Measurements from ENCODE around the gene ASS1. TPM values are rescaled to one million over a fixed set of nuclear protein-coding genes. Genes with fewer than 3 reads are reported as not detected.

ASS1 gene
- total RNA-seq, 1 donor from 2014 or later: 166 TPM

DNA sequence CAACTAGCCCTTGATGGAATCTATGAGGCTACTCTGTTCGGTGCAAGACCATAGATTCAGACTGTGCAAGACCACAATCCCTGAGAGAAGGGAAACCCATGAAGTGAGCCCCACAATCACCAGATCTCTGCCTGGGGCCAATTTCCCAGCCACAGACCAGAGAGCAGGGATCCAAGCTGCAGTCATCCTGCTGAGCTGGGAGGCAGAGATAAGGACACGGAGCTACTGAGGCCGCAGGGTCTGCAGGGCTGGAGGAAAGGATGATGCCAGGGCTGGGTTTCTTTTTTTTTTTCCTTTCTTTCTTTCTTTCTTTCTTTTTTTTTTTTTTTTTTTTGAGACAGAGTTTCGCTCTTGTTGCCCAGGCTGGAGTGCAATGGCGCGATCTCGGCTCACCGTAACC lies 86.9 kb downstream of the ASS1 start:
- DNase-seq (ENCODE audit: low spot score): no peak

DNA sequence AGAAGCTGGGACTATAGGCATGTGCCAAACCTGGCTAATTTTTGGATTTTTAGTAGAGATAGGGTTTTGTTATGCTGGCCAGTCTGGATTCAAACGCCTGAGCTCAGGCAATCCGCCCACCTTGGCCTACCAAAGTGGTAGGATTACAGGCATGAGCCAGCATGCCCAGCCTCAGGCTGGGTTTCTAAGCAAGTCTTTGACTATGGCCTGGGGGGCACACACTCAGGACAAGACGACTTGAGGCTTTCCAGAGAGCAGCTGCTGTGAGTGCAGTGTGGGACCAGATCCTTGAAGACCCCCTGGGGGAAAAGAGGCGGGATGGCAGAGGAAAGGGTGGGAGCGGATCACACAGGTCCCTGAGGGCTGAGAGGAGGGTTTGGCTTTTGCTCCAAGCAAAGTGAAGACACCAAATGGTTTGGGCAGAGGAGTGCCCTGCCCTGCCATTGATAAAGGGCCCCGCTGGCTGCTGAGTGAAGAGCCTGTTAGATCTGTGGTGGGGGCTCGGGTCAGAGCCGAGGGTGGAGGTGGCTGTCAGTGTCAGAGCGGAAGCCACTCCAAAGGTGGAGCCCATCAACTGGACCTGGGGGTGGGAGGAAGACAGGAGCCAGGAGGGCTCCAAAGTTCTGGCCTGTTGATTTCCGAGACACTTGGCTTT lies 87.8 kb downstream of the ASS1 start:
- no peak for DNase-seq (ENCODE audit: low spot score)

DNA sequence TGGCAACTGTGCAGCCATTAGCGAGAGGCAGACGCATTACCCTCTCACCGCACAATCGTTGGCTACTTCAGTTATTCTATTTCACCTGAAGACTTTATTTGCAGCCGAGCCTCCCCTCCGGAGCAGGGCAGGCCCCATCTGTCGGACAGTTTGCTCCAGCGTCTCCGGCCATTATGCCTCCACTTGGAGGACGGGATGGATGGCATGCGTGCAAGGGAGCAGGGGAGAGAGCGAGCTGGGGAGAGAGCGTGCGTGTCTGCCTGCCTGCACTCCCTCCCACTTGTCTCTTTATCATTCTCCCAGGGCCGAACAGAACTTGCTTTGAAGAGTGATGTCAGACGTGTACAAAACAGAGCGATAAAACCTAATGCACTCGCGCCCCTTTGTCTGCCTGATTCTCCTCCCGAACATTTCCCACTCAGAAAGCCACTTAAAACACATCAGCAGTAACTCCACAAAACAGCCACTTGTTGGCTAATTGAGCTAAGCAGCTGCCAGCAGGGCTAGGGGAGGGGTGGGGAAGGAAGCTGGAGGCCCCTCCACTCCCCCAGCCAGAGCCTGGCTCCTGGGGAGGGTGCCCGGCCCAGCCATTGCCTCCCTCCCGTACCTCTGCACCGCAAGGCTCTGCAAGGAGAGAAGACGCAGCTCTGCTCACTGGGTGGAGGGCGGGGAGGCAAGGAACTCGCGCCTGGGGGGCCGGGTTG lies 91.2 kb downstream of the ASS1 start:
- no peak for DNase-seq (ENCODE audit: low spot score)

DNA sequence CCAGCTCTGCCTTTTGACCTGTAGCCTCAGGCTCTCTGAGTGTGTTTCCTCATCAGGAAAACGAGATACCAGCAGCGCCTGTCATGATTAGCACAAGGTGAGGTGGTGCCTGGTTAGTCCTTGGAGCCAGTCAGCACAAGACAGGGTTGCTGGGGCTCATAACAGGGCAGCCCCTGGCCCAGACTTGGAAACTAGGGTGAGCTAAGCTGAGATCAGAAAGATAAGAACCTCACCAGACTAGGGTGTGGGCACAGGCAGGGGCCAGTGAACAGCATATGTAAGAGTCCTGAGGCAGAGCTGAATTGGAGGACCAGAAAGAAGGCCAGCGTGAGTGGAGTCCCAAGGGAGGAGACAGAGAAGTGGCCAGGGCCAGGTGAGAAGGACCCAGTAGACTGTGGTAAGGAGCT lies 91.9 kb downstream of the ASS1 start:
- no peak for DNase-seq (ENCODE audit: low spot score)

DNA sequence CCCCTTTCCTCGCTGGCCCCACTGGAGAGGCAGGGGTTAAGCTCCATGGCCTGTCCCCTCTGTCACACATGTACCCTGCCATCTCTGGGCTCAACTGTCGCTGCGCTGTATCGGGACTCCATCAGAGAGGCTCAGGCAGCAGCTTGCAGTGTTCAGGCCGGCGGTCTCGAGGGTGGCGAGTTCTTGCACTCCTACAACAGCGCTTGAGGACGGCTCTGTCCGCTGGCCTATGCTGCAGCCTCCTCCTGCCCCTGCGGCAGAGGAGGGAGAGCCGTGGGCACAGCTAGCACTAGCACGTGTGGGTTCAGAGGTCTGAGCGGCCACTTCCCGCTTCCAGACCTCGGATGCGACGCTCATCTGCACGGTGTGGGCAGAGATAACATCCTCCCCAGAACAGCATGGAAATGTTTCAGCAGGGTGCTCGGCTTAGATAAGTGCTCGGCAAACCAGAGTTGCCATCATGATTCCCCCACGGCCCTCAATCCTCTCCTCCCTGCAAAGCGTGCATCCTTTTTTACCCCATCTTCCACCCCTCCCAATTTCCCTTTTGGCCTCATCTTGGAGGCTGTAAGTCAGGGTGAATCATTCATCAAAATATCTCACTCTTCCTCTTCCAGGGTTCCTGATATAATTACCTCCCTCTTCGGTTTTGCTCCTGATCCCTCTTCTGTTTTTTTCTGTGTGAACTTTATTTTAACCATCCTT lies 92.7 kb downstream of the ASS1 start:
- DNase-seq (ENCODE audit: low spot score): no peak

DNA sequence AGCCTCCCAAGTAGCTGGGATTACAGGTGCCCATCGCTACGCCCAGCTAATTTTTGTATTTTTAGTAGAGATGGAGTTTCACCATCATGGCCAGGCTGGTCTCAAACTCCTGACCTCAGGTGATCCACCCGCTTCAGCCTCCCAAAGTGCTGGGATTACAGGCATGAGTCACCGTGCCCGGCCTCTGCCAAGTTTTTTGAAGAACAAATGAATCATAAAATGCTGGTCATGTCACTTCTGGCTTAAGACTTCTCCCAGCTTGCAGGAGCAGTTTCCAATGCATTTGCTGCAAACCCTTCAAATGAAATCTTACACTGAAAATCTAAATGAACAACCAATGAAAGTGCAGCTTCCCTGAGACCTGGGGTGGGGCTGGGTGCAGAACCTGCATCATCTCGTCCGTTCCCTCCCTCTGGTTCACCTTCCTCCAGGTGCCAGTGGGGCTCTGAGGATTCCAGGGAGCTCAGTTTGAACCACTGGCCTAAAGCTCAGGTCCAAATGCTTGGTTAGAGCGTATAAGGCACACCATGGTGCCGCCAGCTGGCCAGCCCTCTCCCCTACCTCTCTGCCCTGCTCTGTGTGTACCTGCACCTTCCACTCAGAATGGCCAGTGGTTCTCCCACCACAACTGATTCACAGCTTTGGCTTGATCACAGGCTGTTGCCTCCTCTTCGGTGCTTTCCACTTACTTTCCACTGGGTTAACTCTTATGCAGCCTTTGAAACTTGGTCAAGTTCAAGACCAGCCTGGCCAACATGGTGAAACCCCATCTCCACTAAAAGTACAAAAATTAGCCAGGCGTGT lies 94.9 kb downstream of the ASS1 start:
- DNase-seq (ENCODE audit: low spot score): no peak

DNA sequence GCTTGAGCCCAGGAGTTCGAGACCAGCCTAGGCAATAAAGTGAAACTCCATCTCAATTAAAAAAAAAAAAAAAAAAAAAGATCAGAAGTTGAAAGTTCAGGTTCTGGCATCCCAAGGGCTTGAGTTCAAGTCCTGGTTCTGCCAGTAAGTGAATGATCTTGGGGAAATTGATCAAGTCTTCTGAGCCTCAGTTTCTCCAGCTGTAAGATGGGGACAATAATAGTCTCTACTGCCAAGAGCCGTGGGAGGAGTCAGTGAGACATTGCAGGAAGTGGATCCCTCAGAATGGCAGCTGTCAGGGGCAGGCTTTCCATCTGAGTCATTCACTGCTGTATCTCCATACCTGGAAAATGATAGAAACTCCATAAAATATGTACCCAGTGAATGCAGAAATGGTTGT lies 96.8 kb downstream of the ASS1 start:
- no peak for DNase-seq (ENCODE audit: low spot score)

DNA sequence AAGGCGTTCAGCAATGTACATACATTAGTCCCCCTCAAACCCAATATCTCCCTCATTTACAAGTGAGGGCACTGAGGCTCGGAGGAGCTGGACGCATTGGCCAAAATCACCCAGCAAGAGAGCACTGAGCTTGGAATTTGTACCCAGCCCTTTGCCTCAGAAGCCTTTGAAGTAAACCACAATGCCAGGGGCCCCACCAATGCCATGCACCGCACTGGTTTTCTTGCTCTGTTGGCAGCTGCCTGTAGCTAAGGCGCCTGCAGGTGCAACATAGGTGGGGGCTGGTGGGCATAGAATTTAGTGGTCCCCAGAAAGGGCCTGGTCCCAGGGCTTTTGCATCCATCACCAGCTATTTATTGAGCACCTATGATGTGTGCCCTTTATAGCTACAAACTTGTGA lies 97.3 kb downstream of the ASS1 start:
- no peak for DNase-seq (ENCODE audit: low spot score)

DNA sequence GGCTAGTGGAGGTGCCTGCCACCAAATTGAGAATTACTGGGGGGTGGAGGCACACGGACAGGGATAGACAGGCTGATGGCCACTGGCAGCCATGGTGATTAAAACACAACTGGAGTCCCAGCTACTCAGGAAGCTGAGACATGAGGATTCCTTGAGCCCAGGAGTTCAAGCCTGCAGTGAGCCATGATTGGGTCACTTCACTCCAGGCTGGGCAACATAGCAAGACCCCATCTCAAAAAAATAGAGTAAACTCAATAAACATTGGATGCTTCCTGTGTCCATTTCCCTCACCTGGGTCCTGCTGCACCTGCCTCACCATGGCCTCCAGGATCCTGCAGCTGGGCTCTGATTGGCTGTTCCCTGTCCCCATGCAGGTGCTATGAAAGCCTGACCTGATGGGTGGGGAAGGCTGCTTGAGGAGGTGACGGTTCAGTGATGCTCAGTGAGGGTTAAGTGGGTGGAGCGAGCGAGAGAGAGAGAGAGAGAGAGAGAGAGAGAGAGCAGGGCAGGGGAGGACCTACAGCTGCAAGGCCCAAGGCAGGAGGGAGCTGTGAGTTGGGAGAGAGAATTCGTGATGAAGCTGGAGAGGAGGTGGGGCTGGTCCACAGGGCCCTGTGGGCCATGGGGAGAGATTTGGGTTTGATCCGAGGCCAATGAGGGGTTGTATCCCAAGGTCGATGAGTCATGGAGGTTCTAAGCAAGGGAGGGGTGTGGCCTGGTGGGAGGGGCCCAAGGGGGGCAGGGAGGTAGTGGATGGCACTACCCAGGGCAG lies 97.9 kb downstream of the ASS1 start:
- no peak for DNase-seq (ENCODE audit: low spot score)

DNA sequence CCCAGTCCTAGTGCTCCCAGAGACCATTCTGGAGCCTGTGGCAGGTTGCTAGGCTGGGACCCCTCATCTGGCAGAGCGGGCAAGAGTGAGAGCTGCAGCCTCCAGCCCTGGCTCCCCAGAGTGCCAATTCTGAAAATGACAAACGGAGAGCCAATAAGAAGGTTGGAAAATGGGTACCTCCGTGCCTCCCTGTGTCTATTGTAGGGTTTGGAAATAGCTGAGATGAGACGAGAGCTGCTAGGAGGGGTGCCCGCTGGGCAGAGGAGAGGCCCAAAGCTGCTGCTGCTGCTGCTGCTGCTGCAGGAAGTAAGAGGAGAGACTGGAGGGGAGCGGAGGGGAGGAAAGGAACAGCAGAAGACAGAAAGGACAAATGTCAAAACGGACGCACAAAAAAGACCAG lies 98.6 kb downstream of the ASS1 start:
- DNase-seq (ENCODE audit: low spot score): no peak

DNA sequence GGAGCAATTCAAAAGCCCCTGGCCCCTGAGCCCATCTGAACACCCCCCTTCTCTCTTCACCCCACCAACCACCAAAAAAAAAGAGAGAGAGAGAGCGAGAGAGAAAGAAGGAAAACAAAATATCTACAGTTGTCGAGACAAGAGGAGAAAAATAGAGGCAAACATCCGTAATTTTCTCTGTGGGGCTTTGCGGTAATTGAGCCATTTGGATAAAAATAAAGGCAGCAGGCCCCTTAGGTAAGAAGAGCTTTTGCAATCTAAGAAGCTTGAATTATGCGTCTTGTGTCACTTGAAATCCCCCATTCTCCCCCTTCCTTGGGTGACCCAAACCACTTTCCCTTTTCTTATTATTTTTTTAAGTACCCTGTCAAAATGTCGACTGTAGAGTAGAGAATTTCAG lies 99.1 kb downstream of the ASS1 start:
- DNase-seq (ENCODE audit: low spot score): no peak

DNA sequence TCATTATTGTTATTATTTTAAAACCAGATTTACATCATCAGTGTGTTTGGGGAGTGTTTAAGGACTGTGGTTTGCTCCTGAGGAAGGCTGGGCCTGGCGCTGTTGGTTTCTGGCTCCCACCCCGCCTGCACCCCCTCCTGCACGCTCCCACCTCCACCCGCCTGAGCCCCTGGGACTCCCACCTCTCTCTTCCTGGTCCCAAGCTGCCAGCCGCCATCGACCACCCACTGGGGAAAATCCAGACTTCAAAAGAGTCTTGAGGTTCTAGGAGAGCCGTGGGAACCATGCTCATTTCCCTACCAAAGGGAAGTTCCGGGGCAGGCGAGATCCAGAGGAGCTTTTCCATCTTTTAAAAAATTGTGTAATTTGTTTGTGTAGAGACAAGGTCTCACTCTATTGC lies 99.6 kb downstream of the ASS1 start:
- no peak for DNase-seq (ENCODE audit: low spot score)

DNA sequence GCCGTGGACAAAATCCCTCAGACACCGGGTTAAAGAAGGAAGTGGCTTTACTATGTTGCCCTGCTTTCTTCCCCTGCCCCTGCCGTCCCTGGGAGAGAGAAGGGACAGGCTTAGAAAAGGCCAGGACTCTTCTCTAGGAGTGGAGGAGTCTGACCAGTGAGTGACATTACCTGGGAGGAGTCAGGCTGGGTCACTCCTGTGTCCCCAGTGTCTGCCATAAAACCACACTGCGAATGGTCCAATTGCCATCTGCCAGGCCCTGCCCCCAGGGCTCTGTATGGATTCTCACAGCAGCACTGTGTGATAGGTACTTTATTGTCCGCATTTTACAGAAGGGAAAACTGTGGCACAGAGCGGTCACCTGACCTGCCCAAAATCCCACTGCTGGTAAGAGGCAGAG lies 103.3 kb downstream of the ASS1 start:
- DNase-seq (ENCODE audit: low spot score): no peak

DNA sequence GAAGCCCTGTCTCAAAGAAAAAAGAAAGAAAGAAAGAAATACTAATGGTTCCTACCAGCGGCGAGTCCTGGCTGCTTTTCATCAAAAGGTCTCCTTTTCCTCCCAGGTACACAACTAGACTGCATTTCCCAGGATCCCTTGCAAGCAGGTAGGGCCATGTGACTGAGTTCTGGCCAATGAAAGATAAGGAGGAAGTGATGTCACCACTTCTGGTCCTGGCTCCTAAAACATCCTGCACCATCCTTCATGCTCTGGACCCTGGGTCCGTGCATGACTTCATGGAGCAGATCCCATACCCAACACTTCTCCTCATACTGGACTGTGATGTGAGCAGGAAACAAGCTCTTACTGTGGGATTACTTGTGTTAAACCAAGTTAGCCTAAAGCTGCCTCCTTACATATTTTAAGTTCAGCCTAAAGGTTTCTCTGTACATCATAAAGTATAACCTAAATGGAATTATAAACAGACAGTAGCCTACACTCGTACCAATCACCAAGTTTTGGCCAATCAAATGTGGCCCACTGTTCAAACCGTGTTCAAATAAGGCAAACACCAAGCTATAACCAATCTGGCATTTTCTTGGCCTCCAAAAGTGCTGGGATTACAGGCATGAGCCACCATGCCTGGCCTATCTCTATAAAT lies 104.5 kb downstream of the ASS1 start:
- DNase-seq (ENCODE audit: low spot score): no peak

Other genes starting within 250 kb of the ASS1 start
- 1.8 TPM for gene HMCN2, start 179.2 kb upstream of the ASS1 start, total RNA-seq
- 51.8 TPM for gene FUBP3, start 134.6 kb downstream of the ASS1 start, total RNA-seq
- gene PRDM12, start 219.6 kb downstream of the ASS1 start, total RNA-seq: 0.09 TPM
- gene EXOSC2, start 248.8 kb downstream of the ASS1 start, total RNA-seq: 19.0 TPM

All from mucosa of gallbladder (tissue), 1 donor.